NOMO-1 treated with DMSO at 0.1 percent for 48 hours (cell line): ENCODE measurements around the gene FBXL7.

Experiments used
- DNase-seq: peaks from one replicate; lab custom pipeline; 2025; ENCODE audit not compliant: unreplicated experiment; lab: John Stamatoyannopoulos, UW

Gene FBXL7

DNA sequence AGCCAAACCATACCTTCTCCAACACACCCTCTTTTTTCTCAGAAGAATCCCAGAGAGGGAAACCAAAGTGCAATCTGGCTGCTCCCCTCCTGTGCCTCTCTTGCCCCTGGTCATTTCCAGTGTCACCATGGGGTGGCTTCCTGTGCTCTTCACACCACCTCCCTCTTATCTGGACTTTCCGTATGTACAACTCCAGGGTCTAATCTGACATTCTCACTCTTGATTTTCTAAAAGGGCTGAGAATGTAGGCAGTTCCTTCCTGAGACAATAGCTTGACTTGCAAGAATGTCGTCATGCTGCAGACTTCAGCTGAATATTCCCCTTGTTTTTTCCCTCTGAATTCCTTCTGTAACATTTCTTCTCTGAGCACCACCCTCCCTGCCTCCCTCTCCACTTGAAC lies 110.2 kb downstream of the FBXL7 start:
- DNase-seq: no peak

GRCh38 chr5:15611008-15611407 lies 111.0 kb downstream of the FBXL7 start:
- DNase-seq: no peak

DNA sequence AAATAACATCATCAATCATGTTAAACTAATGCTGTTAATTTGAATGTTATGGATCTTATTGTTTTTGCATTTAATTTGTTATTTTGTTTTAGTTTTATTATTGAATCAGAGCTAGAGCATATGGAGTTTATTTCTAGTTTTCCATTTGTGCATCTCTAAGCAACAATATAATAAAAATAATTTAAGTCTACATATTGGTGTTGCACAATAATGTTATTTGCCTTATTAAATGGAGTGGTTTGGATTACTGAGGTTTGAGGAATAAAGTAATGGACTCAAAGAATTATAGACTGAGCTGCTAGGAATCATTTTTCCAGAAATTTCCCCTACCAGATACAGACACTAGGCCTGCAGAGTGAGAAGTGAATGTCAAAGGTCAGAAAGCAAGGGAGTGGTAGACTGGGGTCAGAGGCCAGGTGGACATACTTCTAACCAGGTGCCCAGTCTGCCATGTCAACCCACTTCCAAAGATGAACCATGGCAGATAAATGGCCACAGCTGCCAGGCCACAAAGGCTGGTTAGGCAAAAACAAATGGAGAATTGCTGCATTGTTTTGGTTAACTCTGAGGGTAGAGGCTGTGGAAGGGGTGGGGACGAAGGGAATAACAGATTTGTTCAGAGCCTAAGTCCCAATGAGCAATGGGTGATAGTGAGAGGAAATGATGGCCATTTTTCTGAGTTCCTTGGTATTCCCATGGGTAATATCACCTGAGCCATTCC lies 113.1 kb downstream of the FBXL7 start:
- DNase-seq: no peak

DNA sequence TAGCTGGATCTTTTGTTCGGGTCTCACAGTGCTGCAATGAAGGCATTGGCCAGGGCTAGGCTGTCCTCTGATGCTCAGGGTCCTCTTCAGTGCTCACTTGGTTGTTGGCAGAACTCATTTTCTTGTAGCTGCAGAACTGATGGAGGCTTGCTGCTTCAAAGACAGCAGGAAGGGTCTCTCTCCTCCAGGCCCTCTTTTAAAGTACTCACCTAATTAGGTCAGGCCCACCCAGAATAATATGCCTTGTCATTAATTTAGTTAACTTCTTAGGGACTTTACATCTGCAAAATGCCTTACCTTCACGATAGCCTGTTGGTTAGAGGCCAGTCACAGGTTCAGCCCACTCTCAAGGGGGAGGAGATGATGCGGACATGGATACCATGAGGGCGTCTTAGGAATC lies 114.7 kb downstream of the FBXL7 start:
- no peak for DNase-seq

DNA sequence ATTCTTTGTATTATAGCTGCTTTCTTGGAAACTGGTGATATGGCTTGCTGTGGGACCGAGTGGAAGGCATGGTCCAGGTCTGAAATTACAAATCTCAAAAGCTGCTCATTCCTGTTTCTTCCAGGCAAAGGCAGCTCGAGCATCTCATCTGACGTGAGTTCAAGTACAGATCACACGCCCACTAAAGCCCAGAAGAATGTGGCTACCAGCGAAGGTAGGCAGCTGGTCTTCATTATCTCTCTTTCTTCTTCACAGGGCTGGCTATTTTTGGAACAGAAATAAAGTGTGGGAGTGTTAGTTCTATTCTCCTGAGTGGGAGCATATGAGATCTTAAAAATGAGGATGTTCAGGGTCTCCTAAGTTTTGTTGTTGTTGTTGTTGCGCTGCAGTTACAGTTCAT lies 115.9 kb downstream of the FBXL7 start:
- no peak for DNase-seq

DNA sequence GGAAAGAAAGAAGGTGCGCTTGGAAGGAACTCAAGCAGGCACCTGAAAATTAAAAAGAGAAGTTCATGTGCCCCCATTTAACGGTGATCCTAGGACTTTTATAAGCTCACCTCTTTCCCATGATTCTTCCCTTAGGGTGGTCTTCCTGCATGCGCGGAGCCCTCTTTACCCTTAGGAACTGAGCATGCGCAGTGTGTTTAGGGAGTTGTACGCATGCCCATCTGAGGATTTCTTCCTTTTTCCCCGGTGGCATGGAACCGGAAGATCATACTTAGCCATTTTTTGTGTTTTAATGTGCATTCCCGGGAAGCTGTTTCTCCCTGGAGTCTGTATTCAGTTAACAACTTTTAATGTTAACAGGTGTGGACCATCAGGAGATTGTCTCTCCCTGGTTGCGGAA lies 119.0 kb downstream of the FBXL7 start:
- DNase-seq: no peak

GRCh38 chr5:15620501-15620900 lies 120.5 kb downstream of the FBXL7 start:
- DNase-seq: no peak

- DNase-seq: no peak
Observed at GRCh38 chr5:15621094-15621493, 121.1 kb downstream of the FBXL7 start.

DNA sequence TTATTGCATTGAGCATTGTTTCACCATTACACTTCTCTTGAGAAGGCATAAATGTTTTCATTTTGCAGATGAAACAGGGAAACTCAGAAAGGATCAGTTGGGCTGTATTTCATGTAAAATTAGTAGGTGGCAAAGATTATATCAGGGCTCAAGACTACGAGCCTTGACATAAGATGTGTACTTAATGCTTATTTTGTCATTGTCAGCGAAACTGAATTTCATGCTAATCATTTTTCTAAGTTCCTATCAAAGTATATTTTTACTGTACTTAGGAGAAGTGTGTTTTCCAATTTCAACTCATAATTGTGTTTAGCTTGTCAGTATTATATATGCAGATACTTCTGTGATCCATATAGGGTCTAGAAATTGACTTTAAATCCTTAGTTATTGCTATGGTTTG lies 123.8 kb downstream of the FBXL7 start:
- DNase-seq: no peak

GRCh38 chr5:15627109-15627508 lies 127.1 kb downstream of the FBXL7 start:
- no peak for DNase-seq

DNA sequence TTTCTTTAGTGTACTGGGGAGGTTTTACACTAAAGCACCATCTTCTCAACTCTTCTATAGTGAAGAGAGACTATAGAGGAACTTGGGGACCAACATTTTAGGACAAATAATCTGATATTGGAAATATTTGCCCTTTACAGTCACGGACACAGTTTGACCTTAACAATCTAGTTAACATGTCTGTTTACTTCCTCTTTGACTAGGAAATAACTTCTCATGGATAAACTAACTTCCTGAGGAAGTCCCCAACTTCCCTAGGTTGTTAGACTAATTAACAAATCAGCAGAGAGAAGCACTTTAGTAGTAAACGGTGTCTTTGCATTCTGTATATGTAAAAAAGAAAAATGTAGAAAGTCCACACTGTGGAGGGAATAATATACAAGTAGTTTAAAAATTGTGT lies 127.7 kb downstream of the FBXL7 start:
- no peak for DNase-seq

DNA sequence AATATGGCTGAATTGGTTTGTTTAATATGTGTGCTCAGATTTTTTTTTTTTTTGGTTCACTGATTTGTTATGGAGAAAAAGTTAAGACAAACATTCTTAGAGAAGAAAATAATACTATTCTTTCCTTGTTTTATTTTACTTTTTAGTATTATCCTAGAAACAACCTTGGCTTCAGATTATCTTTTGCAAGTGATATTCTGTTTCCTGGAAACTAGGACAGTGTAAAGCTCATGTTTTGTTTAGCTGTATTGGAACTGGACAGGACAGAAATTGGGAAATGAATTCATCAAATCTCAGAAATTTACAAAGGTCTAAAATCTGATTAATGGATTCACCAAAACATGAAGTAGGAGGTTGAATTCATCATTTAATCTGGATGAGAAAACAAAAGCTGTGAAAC lies 130.5 kb downstream of the FBXL7 start:
- no peak for DNase-seq

DNA sequence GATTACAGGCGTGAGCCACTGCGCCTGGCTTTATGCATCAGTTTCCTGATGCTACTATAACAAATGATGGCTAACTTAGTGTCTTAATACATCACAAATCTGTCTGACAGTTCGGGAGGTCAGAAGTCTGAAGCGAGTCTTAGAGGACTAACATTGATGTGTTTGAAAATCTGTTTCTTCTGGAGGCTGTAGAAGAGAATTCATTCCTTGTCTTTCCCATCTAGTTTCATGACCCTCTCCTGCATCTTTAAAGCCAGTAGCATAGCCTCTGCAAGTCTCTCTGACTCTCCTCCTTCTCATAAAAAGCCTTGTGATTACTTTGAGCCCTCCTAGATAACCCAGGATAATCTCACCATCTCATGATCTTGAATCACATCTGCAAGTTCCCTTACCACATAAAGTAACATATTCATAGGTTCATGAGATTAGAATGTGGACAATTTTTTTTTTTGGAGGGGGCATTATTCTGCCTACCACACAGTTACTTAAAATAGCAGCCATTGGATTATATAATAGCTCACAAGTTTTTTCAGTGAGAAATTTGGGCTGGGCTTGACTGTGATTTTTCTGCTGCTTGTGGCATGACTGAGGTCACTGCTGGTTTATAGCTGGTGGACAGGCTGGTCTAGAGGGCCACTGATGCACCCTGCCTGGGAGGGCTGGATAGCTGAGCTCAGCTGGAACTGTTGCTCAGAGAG lies 134.8 kb downstream of the FBXL7 start:
- DNase-seq: no peak

GRCh38 chr5:15635289-15635616 lies 135.3 kb downstream of the FBXL7 start:
- no peak for DNase-seq

- DNase-seq: no peak
Observed at GRCh38 chr5:15637345-15637744, 137.4 kb downstream of the FBXL7 start.

DNA sequence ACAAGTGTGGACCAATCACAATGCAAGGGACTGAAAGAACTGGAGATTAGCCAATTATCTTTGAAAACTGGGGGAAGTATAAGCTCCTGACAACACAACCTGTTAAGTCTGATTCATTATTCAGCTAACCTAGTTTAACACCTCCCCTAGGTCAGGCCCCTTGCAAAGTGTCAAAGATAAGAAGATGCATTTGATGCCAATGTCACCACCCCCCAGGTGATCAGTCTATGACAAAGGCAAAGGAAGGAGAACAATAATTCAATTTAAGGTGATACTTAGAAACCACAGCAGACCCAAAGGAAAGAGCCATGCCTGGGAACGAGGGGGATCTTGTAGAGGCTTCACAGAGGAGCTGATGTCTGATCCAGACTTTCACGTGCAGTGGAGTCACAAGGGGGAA lies 137.9 kb downstream of the FBXL7 start:
- DNase-seq: no peak

- DNase-seq: no peak
Observed at GRCh38 chr5:15638296-15638695, 138.3 kb downstream of the FBXL7 start.

DNA sequence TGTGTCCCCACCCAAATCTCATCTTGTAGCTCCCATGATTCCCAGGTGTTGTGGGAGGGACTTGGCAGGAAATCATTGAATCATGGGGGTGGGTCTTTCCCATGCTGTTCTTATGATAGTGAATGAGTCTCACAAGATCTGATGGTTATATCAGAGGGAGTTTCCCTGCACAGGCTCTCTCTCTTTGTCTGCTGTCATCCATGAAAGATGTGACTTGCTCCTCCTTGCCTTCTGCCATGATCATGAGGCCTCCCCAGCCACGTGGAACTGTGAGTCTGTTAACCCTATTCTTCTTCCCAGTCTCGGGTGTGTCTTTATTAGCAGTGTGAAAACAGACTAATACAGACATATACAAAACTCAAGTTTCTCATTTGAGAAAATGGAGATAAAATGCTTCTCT lies 139.3 kb downstream of the FBXL7 start:
- DNase-seq: no peak

DNA sequence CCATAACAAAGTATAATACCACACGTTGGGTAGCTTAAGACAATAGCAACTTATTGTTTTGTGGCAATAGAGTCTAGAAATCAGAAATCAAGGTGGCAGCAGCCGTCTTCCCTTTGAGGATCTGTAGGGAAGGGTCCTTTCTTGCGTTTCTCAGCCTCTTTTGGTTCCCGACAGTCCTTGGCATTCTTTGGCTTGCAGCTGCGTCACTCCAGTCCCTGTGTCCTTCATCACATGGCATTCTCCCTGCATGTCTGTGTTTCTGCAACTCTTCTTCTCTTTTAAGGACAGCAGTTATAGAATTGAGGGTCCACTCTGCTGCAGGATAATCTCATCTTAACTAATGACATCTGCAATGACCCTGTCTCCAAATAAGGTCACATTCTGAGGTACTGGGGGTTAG lies 140.1 kb downstream of the FBXL7 start:
- DNase-seq: no peak

DNA sequence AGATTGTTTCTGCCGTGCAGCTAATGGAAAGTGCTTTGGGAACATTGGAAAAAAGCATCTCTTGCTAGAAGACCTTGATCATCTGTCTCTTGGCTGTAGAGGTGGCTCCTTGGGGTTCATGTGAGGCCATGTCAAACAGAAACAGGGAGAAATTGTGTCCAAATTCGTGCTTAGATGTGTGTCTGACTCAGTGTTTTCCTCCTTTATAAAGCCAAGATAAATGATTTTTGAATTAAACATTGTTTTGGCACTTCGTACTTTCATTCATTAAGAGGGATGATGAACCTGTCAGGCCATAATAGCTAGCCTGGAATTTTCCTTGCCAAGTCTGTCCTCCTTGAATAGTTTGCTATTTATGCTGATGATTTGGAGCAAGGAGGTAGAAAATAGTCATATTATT lies 143.8 kb downstream of the FBXL7 start:
- DNase-seq: no peak

DNA sequence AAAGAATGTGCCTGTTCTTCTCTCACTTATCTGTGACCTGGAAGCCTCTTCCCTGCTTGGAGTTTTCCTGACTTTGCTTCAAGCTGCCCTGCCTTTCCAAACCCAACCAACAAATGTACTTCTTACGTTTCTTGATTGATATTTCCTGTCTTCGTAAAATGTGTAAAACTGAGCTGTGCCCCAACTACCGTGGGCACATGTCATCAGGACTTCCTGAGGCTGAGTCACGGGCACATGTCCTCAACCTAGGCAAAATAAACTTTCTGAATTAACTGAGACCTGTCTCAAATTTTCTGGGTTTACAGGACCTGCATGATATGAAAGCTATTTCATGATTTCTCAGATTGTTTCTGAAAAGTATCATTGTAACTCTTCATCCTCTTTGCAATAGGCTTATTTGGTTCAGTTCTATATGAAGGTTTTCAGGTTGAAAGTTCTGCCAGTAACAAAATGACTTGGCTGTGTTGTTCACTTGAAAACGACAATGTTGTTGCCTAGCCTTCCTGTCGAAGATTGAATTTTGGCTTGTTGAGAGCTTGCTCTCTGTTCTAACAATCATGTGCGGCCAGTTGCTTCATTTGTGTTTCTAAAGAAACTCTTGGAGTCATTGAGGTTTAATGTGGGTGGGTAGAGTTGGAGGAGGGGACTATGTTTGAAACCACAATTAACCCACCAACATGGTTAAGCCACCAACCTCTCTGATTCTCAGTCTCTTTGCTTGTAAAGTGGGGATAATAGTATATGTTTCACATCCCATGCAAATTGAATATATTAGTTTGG lies 145.6 kb downstream of the FBXL7 start:
- DNase-seq: no peak

DNA sequence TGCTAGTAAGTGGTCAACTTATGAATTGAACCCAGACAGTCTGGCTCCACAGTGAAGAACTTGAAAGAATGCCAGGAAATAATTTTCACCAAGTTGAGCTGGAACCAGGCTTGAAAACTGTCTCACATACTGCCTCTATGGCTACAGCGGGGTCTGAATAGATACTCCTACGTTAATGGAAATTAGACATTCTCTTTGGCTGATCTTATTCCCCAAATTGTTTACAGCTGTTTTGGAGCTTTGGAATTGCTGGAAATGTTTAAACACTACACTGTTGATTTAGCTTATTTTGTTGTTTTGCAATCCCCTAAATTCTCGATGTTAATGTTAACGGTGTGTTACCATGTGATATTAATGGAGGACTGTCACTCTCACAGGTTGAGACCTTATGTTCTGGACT lies 146.4 kb downstream of the FBXL7 start:
- DNase-seq: no peak
